TTC549 (cell line): Measurements from ENCODE around the gene ATAD3A.
"Not testable (repeated sequence)": the region's sequence is repeated elsewhere in the genome, so short reads cannot be mapped to it uniquely, and the experiment has no call there.

Experiments
- FAIRE-seq: peaks from 2 replicates; lab custom pipeline; 2012; peaks lifted over from hg19 to GRCh38; lab: Jason Lieb, UNC

ATAD3A gene

DNA sequence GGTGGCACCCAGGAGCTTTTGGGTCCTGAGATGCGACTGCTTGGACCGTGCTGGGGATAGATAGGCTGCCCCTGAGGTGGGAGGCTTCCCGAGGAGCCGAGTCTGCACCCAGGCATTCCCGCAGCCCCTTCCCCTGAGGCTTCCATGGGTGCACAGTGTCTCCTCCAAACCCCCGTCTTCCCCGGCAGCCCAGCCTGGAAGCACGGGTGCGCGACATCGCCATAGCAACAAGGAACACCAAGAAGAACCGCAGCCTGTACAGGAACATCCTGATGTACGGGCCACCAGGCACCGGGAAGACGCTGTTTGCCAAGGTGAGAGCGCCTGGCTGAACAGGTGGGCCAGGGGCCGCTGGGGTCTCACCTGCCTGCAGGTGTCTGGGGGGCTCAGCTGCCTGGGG, 11.7 kb downstream of the ATAD3A start:
- not testable (repeated sequence) for FAIRE-seq

DNA sequence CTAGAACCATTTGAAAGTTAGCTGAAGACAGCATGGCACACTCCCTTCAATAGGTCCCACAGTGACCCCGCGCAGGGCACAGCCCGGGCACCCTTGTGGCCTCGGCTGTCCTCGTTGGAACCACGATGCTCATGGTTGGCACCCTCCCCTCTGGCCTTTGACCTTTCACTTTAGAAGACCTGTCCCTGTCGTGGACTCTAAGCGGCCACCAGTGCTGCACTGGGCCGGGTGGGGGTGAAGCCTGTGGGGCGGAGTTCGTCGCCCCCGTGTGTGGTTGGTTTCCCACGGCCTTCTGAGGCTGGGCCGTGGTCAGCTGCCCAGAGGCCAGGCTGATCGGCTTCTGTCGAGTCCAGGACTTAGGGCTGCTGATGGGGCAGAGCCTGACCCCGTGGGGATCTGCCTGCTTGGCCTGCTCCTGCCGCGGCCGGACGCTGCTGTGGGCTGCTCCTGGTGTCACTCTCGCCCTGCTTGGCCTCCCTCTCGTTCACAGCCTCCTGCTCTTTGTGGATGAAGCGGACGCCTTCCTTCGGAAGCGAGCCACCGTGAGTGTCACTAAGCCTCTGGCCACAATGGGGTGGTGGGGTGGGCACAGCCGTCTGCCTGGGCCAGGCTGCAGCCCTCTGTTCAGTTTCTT, 12.9 kb downstream of the ATAD3A start:
- not testable (repeated sequence) for FAIRE-seq

DNA sequence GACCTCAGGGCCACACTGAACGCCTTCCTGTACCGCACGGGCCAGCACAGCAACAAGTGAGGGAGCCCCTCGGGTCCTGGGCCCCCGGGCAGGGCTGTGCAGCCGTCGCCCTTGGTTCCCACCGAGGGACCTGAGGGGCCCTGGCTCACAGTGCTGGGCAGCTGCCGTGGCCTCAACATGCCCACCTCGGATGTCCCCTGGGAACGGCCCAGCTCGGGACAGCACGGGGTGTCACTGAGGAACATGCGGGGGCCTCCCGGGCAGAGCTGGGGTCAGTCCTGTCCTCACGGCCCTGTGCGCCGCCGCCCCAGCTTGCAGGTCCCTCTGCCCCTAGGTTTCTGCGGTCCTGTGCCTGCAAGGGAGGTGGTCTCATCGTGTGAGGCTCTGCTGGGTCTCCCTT, 14.5 kb downstream of the ATAD3A start:
- not testable (repeated sequence) for FAIRE-seq

- no peak for FAIRE-seq
These were observed 15.3 kb downstream of the ATAD3A start for GRCh38 chr1:1527092-1527816.

DNA sequence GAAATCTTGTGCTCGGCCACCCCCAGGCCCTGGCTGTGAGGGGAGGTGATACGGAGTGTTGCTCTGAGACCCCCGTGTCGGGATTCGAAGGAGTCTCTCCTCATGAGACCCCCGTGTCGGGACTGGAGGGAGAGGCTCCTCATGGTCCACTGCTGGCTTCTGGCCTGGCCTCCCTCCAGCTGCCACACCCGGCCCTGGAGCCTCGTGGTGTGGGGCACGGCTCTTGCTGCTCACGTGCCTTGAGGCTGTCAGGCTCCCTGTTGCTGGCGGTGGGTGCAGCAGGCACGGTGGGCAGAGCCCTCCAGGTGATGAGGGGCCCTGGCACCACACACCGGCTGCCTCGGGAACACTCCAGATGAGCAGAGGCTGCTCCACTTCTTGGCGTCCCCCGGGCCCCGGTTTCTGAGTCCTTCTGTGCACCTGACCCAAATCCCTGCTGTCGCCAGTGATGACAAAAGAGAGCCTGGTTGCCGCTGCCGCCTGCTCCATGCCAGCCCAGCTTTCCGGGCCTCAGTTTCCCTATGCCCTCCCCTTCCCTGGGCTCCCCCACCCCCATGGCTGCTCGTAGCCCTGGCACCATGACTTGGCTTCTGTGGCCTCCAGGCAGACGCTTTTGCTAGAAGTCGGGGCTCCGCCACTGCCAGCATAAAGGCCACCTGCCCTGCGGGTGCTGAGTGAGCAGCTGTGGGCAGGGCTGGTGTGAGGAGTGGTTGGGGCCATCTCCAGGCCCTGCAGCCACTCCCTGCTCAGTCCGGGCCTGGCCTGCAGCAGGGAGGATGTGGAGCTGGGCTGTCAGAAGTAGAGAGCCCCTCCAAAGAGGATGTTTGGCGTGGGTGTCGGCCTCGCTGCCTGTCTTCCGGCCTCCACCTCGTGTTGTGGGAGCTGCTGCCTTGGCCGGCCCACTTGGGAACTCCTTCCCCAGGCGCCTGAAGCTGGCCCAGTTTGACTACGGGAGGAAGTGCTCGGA, 16.6 kb downstream of the ATAD3A start:
- FAIRE-seq, result no peak

GRCh38 chr1:1529321-1529720, 17.4 kb downstream of the ATAD3A start:
- no peak for FAIRE-seq

DNA sequence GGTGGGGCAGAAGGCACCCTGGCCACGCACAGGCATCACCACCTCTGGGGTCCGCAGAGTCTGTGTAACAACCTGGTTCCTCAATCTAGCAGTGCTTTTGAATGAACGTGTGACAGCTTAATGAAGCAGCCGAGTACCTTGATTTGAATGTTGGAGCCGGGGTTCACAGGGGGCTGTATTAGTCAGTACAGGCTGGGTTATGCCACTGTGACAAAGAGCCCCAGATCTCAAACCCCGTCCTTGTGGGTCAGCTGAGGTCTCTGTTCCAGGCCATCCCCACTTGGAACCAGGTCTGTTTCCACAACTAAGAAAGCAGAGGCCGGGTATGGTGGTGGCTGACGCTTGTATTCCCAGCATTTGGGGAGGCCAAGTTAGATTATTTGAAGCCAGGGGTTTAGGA, 18.0 kb downstream of the ATAD3A start:
- no peak for FAIRE-seq

GRCh38 chr1:1531947-1532346, 20.0 kb downstream of the ATAD3A start:
- no peak for FAIRE-seq

DNA sequence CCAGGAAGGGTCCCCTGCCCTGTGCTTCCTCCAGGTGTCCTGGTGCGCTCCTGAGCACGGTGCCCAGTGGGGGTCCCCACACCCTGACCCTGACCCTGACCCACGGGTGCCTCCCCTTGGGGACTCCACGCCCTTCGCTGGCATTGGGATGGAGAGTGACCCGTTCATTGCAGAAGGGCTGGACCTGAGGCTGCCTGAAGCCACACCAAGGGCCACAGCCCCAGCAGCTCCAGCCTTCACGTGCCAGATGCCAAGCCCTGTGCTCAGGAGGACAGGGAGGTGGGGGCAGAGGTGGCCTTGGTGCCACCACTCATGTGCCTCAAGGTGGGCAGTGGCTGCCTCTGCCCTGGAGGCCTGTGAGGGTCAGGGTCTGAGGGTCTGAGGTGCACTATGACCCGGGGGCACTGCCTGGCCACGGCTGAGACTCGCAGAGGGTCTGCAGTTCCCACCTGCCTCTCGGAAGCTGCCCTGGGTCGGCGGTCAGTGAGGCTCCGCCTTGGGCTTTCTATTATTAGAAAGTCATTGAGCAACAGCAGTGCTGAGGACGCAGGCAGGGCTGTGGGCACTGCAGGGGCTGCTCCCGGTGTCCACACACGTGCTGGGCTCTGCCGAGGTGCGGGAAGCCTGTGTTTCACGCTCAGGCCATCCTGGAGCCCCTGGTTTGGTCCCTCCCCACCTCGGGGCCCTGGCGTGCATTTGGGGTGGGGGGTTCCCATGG, 21.4 kb downstream of the ATAD3A start:
- not testable (repeated sequence) for FAIRE-seq

DNA sequence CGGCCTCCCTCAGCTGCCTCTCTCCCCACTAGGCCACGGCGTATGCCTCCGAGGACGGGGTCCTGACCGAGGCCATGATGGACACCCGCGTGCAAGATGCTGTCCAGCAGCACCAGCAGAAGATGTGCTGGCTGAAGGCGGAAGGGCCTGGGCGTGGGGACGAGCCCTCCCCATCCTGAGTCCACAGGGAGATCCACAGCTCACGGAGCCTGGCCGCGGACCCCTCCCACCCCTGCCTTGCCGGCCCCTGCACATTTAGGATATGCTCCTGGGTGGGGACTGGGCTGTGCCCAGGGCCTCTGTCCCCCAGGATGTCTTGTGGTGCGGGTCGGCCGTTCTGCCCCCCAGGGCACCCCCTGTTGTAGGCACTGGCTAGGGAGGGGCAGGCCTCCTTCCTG, 21.9 kb downstream of the ATAD3A start:
- FAIRE-seq, result not testable (repeated sequence)

DNA sequence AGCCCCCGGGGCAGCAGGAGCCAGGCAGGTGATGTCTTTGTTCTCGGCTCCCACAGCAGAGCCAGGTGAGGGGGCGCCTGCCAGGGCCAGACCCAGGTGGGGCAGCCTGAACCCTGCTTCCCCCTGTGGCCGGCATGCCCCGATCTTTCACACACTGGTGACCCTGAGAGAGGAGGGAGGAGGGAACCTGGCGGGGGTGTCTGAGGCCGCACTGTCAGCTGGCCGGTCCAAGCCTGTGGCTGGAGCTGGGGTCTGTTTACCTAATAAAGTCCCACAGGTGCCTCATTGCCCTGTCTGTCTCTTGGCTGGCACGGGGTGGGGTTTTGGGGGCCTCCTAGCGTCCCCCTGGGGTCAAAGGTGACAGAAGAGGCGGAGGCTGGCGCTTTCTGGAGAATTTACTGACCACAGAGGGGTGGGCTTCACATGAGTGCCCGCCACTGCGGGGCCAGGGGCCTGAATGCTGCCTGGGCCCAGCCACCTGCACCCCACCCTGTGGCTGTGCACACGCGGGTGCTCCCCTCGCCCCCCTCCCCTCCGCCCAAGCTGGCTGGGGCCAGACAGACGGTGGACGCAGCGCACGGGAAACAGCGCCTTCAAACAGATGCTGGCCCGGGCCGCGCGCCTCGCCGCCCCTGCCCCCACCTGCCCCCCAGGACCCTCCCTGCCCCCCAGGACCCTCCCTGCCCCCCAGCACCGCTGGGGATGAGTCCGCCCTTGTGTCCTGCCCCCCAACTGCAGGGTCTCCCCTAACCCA, 22.6 kb downstream of the ATAD3A start:
- no peak for FAIRE-seq

GRCh38 chr1:1535201-1536018, 23.4 kb downstream of the ATAD3A start:
- FAIRE-seq, result no peak

DNA sequence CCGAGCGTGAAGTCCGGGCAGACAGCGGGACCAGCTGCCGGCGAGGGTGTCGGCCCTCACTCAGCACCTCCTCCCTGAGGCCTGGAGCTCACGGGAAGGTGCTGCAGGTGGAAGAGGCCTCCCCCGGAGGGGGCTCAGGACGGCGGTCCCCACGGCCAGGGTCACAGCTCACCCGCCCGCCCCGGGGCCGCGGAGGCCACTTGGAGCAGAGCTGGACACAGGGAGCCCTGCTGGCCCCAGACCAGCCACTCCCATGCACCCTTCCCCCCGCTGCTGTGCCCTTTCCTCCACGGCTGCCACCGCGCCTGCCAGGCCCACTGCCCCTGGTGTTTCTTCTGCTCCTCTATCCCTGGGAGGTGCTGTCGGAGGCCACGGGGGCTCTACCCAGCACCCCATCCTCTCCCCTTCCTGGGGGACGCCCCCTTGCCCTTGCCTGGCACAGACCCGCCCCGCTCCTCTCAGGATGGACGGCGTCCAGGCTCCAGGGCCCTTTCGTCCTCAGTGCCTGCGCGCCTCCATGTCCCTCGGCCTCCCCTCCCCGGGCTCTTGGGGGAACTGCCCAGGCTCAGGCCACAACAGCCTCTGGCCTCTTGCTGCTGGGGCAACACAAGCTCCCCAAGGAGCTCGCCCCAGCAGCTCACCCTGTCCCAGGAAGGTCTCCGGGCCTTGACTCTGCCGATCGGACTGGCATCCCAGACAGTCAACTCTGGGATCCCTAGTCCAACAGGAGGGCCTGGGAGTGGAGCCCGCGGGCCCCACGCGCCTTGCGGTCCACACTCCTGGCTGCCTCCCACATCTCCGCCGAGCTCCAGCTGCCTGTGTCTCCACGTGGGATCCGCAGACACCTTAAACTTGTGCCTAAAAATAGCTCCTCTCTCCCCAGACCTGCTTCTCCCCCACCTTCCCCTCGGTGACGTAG, 24.3 kb downstream of the ATAD3A start:
- FAIRE-seq, result no peak

GRCh38 chr1:1536938-1537546, 25.1 kb downstream of the ATAD3A start:
- FAIRE-seq, result no peak

- FAIRE-seq, result no peak
These were observed 25.8 kb downstream of the ATAD3A start for GRCh38 chr1:1537626-1538250.

GRCh38 chr1:1538334-1538733, 26.4 kb downstream of the ATAD3A start:
- no peak for FAIRE-seq

- FAIRE-seq, result no peak
These were observed 27.0 kb downstream of the ATAD3A start for GRCh38 chr1:1538989-1539309.

DNA sequence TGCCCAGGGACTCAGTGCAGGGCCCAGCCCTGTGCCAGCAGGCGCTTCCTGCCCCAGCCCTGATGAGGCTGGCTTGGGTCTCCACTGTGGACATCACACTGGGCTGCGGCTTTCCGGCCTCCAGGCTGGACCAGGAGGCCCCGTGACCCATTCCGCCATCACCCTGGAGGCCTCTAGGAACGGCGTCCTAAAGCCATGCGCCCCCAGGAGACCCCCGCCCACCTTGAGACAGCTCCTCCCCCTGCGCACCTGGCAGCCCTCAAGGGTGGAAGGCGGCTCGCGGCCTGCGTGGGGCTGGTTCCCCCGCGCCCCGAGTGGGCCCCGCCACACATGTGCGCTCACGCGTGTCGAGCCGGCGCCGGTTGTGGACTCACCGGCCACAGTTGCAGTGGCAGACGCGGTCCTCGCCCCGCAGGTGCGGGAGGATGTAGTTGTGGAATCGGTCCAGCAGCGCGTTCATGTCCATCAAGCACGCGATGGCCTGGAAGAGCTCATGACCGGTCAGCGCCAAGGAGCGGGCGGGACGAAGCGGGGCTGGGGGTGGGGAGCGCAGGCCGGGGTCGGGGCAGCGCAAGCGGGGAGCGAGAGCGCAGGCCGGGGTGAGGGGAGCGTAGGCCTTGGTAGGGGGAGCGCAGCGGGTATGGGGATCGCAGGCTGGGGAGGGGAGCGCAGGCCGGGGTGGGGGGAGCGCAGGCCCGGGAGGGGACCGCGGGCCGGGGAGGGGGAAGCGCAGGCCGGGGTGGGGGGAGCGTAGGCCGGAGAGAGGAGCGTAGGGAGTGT, 27.5 kb downstream of the ATAD3A start:
- FAIRE-seq, result no peak
